ENCODE data around the gene ZFP2. TPM values are rescaled to one million over a fixed set of nuclear protein-coding genes. Genes with fewer than 3 reads are reported as not detected.
A peak's percentile ranks its signal among the peaks of the same experiment; 100 is the strongest.

ZFP2 gene
- total RNA-seq, 3 donors from 2014 or later, result 2.1 to 6.7 (median 2.6) TPM

GRCh38 chr5:178902849-178903248 is 7.1 kb downstream of the ZFP2 start:
- intact Hi-C loops (cut with DNase I; ENCODE audit: low total_unique reads), result no loop called here
- no peaks in the 10 kb centered on the region for H3K27me3 ChIP-seq
- H3K36me3 ChIP-seq, result no peaks in the 10 kb centered on the region
- TF ChIP-seq, protein P1, sequence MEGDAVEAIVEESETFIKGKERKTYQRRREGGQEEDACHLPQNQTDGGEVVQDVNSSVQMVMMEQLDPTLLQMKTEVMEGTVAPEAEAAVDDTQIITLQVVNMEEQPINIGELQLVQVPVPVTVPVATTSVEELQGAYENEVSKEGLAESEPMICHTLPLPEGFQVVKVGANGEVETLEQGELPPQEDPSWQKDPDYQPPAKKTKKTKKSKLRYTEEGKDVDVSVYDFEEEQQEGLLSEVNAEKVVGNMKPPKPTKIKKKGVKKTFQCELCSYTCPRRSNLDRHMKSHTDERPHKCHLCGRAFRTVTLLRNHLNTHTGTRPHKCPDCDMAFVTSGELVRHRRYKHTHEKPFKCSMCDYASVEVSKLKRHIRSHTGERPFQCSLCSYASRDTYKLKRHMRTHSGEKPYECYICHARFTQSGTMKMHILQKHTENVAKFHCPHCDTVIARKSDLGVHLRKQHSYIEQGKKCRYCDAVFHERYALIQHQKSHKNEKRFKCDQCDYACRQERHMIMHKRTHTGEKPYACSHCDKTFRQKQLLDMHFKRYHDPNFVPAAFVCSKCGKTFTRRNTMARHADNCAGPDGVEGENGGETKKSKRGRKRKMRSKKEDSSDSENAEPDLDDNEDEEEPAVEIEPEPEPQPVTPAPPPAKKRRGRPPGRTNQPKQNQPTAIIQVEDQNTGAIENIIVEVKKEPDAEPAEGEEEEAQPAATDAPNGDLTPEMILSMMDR (IDR thresholded peaks at IDR 0.05), result no peak
- TF ChIP-seq POLR2A (IDR thresholded peaks at IDR 0.05), result no peak
- TF ChIP-seq POLR2AphosphoS5 (IDR thresholded peaks at IDR 0.05), result no peak
- peaks cover 30 to 54% of the 10 kb centered on the region in 2 donors for H3K9me3 ChIP-seq
- H3K27ac ChIP-seq, result no peak overlapping the region
- H3K4me3 ChIP-seq, result no peak overlapping the region
- no peaks in the 10 kb centered on the region for H3K4me1 ChIP-seq
- no peak for DNase-seq (ENCODE audit: low spot score in 2 of 2)

DNA sequence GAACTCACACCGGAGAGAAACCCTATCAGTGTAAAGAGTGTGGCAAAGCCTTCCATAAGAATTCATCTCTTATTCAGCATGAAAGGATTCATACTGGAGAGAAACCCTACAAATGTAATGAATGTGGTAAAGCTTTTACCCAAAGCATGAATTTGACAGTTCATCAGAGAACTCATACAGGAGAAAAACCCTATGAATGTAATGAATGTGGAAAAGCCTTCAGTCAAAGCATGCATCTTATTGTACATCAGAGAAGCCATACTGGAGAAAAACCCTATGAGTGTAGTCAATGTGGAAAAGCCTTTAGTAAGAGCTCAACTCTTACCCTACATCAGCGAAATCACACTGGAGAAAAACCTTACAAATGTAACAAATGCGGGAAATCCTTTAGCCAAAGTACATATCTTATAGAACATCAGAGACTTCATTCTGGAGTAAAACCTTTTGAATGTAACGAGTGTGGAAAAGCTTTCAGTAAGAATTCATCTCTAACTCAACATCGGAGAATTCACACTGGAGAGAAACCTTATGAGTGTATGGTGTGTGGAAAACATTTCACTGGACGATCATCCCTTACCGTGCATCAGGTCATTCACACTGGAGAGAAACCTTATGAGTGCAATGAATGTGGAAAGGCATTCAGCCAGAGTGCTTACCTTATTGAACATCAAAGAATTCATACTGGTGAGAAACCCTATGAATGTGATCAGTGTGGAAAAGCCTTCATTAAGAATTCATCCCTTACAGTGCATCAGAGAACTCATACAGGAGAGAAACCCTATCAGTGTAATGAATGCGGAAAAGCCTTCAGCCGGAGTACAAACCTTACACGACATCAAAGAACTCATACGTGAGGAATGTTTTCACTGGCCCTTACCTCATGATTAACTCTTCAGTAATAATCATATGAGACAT is 36.4 kb downstream of the ZFP2 start:
- no peaks in the 10 kb centered on the region for H3K4me1 ChIP-seq
- H3K27me3 ChIP-seq, result no peaks in the 10 kb centered on the region
- peaks cover 96 to 100% of the 10 kb centered on the region in 2 donors for H3K9me3 ChIP-seq
- no peak overlapping the region for H3K4me3 ChIP-seq
- no peak for DNase-seq (ENCODE audit: low spot score in 2 of 2)
- TF ChIP-seq, protein P1 (IDR thresholded peaks at IDR 0.05), result no peak
- TF ChIP-seq POLR2A (IDR thresholded peaks at IDR 0.05), result no peak
- no peak for TF ChIP-seq POLR2AphosphoS5 (IDR thresholded peaks at IDR 0.05)
- intact Hi-C loops (cut with DNase I; ENCODE audit: low total_unique reads), result no loop called here
- H3K27ac ChIP-seq, result no peak overlapping the region
- no peaks in the 10 kb centered on the region for H3K36me3 ChIP-seq

GRCh38 chr5:178940569-178941360 is 45.1 kb downstream of the ZFP2 start, which contains the start of gene ZNF454:
TSS of gene ZNF454 (plus strand) at chr5:178941198. CDS start at chr5:178942792, 1,594 bp downstream.
- peaks cover 40 to 69% of the 10 kb centered on the region in 2 donors for H3K9me3 ChIP-seq
- no peaks in the 10 kb centered on the region for H3K36me3 ChIP-seq
- peak; percentile 81 to 86 for DNase-seq (ENCODE audit: low spot score in 2 of 2)
- TF ChIP-seq, protein P1 (IDR thresholded peaks at IDR 0.05), result no peak
- TF ChIP-seq POLR2AphosphoS5 (IDR thresholded peaks at IDR 0.05) (no peak), POLR2A (IDR thresholded peaks at IDR 0.05) (no peak)
- H3K27me3 ChIP-seq, result no peaks in the 10 kb centered on the region
- intact Hi-C loops (cut with DNase I; ENCODE audit: low total_unique reads), result no loop called here
- H3K4me3 ChIP-seq, result peak within 1 kb of the TSS; percentile 58 to 83 (median 69)
- H3K4me1 ChIP-seq, result no peaks in the 10 kb centered on the region
- H3K27ac ChIP-seq, result peak within 1 kb of the TSS; percentile 71 to 89

GRCh38 chr5:178941361-178941760 is 45.6 kb downstream of the ZFP2 start:
- Histone ChIP-seq H3K4me3 (peak overlapping the region; percentile 58 to 83 (median 69)), H3K9me3 (peaks cover 40 to 69% of the 10 kb centered on the region in 2 donors), H3K36me3 (peaks cover under 1% of the 10 kb centered on the region), H3K27ac (peak overlapping the region; percentile 71 to 89), H3K4me1 (no peaks in the 10 kb centered on the region), H3K27me3 (no peaks in the 10 kb centered on the region)
- TF ChIP-seq POLR2AphosphoS5 (IDR thresholded peaks at IDR 0.05) (no peak), POLR2A (IDR thresholded peaks at IDR 0.05) (no peak)
- TF ChIP-seq, protein P1 (IDR thresholded peaks at IDR 0.05), result no peak
- intact Hi-C loops (cut with DNase I; ENCODE audit: low total_unique reads), result no loop called here
- no peak for DNase-seq (ENCODE audit: low spot score in 2 of 2)
